ENCODE results near the gene LRRC70. TPM values are rescaled to one million over a fixed set of nuclear protein-coding genes. Genes with fewer than 3 reads are reported as not detected.

Gene LRRC70
- total and polyA plus RNA-seq, 2 of the 8 experiments (the other 6 are each of a cell fraction or from before 2014, with no cell fraction given), result 0.62 to 0.67 TPM

DNA sequence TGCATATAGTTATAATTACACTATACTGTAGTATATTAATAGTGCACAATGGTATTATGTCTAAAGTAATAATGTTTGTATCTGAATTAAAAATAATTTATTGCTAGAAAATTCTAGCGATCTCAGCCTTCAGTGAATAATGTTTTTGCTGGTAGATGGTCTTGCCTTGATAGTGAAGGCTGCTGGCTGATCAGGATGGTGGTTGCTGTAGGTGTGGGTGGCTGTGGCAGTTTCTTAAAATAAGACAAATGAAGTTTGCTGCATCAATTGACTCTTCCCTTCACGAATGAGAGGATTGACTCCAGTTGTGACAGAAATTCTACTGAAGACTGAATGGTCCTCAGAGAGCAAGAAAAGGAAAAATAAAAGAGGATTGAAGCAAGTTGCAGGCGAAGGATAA, 19.7 kb upstream of the LRRC70 start (continued):
- TF ChIP-seq HDAC6 (IDR thresholded peaks at IDR 0.05; ENCODE audit: low read depth, low read length), result no peak
- TF ChIP-seq, protein P1, sequence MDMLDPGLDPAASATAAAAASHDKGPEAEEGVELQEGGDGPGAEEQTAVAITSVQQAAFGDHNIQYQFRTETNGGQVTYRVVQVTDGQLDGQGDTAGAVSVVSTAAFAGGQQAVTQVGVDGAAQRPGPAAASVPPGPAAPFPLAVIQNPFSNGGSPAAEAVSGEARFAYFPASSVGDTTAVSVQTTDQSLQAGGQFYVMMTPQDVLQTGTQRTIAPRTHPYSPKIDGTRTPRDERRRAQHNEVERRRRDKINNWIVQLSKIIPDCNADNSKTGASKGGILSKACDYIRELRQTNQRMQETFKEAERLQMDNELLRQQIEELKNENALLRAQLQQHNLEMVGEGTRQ (IDR thresholded peaks at IDR 0.05; ENCODE audit: low read length), result no peak
- TF ChIP-seq EGR1 (IDR thresholded peaks at IDR 0.05; ENCODE audit: borderline replicate concordance, low read depth, low read length), result no peak
